ENCODE measurements around the gene MS4A18. TPM values are rescaled to one million over a fixed set of nuclear protein-coding genes. Genes with fewer than 3 reads are reported as not detected.

MS4A18 gene
- total and polyA plus RNA-seq, 9 donors: not detected

- no peak for DNase-seq
- H3K4me3 ChIP-seq: no peak overlapping the region
- 90 to 97% (median 97%) methylated on average over 5 of the region's 5 CpGs for WGBS, 3 donors
- H3K9me3 ChIP-seq: no peaks in the 10 kb centered on the region
- no peaks in the 10 kb centered on the region for H3K27me3 ChIP-seq
- H3K27ac ChIP-seq: no peak overlapping the region
- intact Hi-C loops (cut with DNase I): no loop called here
- no peaks in the 10 kb centered on the region for H3K4me1 ChIP-seq (ENCODE audit: insufficient read depth)
- TF ChIP-seq, protein P1, sequence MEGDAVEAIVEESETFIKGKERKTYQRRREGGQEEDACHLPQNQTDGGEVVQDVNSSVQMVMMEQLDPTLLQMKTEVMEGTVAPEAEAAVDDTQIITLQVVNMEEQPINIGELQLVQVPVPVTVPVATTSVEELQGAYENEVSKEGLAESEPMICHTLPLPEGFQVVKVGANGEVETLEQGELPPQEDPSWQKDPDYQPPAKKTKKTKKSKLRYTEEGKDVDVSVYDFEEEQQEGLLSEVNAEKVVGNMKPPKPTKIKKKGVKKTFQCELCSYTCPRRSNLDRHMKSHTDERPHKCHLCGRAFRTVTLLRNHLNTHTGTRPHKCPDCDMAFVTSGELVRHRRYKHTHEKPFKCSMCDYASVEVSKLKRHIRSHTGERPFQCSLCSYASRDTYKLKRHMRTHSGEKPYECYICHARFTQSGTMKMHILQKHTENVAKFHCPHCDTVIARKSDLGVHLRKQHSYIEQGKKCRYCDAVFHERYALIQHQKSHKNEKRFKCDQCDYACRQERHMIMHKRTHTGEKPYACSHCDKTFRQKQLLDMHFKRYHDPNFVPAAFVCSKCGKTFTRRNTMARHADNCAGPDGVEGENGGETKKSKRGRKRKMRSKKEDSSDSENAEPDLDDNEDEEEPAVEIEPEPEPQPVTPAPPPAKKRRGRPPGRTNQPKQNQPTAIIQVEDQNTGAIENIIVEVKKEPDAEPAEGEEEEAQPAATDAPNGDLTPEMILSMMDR (IDR thresholded peaks at IDR 0.05): no peak
- TF ChIP-seq EP300 (IDR thresholded peaks at IDR 0.05) (no peak), POLR2A (IDR thresholded peaks at IDR 0.05) (no peak)
- H3K36me3 ChIP-seq: no peaks in the 10 kb centered on the region
These were observed 40.8 kb downstream of the MS4A18 start for GRCh38 chr11:60765355-60765754.

DNA sequence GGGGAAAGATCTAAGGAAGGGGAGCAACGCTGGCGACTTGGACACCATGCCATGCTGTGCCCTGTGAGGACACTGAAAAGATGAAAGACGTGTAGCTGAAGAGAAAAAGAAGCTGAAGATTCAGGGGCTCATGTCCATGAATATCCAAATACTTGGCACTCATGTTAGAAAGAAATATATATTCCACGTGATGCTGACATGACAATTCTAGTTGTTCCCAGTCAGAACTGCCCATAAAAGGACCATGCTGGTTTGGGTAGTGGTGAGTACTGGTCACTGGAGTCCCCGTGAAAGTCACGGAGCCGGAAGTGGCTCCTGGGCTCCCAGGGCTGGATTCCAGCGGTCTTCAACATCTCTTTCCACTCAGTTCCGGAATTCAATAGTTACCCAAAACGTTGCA, 42.0 kb downstream of the MS4A18 start:
- H3K4me3 ChIP-seq: no peak overlapping the region
- 73 to 82% (median 82%) methylated on average over 10 of the region's 10 CpGs for WGBS, 3 donors
- no peaks in the 10 kb centered on the region for H3K4me1 ChIP-seq (ENCODE audit: insufficient read depth)
- intact Hi-C loops (cut with DNase I): no loop called here
- TF ChIP-seq POLR2A (IDR thresholded peaks at IDR 0.05) (no peak), EP300 (IDR thresholded peaks at IDR 0.05) (no peak)
- TF ChIP-seq, protein P1 (IDR thresholded peaks at IDR 0.05): no peak
- H3K27me3 ChIP-seq: no peaks in the 10 kb centered on the region
- DNase-seq: no peak
- H3K27ac ChIP-seq: no peak overlapping the region
- no peaks in the 10 kb centered on the region for H3K36me3 ChIP-seq
- no peaks in the 10 kb centered on the region for H3K9me3 ChIP-seq

DNA sequence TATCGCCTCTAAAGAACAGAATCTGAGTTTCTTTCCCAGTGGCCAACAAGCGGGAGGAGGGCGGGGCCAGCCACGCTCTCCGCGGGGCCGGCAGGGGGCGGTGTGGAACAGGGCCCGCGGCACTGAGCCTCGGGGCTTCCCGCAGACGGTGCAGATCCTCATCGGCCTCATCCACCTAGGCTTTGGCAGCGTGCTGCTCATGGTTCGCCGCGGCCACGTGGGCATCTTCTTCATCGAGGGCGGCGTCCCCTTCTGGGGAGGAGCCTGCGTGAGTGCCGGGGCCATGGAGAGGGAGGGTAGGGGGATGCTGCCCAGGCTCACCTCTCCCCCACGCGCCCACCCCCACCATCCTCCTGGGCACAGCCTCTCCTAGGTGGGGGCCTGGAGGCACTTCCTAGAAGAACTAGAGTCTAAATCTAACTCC, 42.9 kb downstream of the MS4A18 start:
- Histone ChIP-seq H3K27ac (no peak overlapping the region), H3K9me3 (no peaks in the 10 kb centered on the region), H3K27me3 (no peaks in the 10 kb centered on the region), H3K36me3 (no peaks in the 10 kb centered on the region), H3K4me1 (ENCODE audit: insufficient read depth) (no peaks in the 10 kb centered on the region), H3K4me3 (no peak overlapping the region)
- WGBS, 3 donors: 26 to 44% (median 33%) methylated on average over 23 to 26 of the region's 26 CpGs
- DNase-seq: no peak
- intact Hi-C loops (cut with DNase I): no loop called here
- TF ChIP-seq POLR2A (IDR thresholded peaks at IDR 0.05) (no peak), EP300 (IDR thresholded peaks at IDR 0.05) (no peak)
- TF ChIP-seq, protein P1 (IDR thresholded peaks at IDR 0.05): no peak

DNA sequence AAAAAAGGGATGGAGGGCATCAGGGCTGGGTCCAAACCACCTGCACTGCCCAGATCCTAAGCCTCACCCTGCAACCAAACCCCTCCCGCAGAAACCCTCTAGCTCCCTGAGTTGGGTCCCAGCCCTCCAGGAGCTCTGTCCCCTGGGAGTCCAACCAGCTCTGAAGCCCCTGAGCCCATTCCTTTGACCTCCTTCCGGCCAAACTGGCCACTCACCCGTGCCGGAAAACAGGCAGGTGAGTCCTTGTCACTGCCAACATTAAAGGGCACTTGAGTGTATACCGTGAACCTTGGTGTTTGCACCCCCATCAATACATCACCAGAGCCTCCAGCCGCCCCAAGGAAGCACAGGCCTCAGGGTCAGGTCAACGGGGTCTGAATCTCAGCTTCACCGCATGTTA, 43.7 kb downstream of the MS4A18 start:
- no peak for DNase-seq
- no peaks in the 10 kb centered on the region for H3K36me3 ChIP-seq
- no peak overlapping the region for H3K4me3 ChIP-seq
- intact Hi-C loops (cut with DNase I): no loop called here
- TF ChIP-seq, protein P1 (IDR thresholded peaks at IDR 0.05): no peak
- TF ChIP-seq EP300 (IDR thresholded peaks at IDR 0.05) (no peak), POLR2A (IDR thresholded peaks at IDR 0.05) (no peak)
- H3K27me3 ChIP-seq: no peaks in the 10 kb centered on the region
- WGBS, 3 donors: 92 to 95% (median 92%) methylated on average over 8 of the region's 8 CpGs
- no peaks in the 10 kb centered on the region for H3K4me1 ChIP-seq (ENCODE audit: insufficient read depth)
- no peaks in the 10 kb centered on the region for H3K9me3 ChIP-seq
- H3K27ac ChIP-seq: no peak overlapping the region

All from ovary (tissue), 9 donors.